ENCODE measurements around the gene PLD2. TPM values are rescaled to one million over a fixed set of nuclear protein-coding genes. Genes with fewer than 3 reads are reported as not detected.

Gene PLD2
- total RNA-seq, 4 donors from 2014 or later, result 53.5 to 134 (median 57.6) TPM

GRCh38 chr17:4806456-4806776 is 536 bp upstream of the PLD2 start:
- Histone ChIP-seq H3K36me3 (peaks cover 16% of the 10 kb centered on the region), H3K27ac (peak overlapping the region; percentile 73), H3K4me3 (peak overlapping the region; percentile 91), H3K27me3 (no peaks in the 10 kb centered on the region), H3K4me1 (peaks cover 27% of the 10 kb centered on the region), H3K9me3 (no peaks in the 10 kb centered on the region)
- TF ChIP-seq POLR2AphosphoS5 (IDR thresholded peaks at IDR 0.05) (no peak), CTCF (IDR thresholded peaks at IDR 0.05) (no peak), POLR2A (IDR thresholded peaks at IDR 0.05) (no peak), EP300 (IDR thresholded peaks at IDR 0.05) (no peak)
- WGBS, result 3% methylated on average over 6 of the region's 16 CpGs
- DNase-seq (ENCODE audit: low spot score in 2 of 2), result no peak

- Histone ChIP-seq H3K36me3 (peaks cover 16% of the 10 kb centered on the region), H3K27me3 (no peaks in the 10 kb centered on the region), H3K4me1 (peaks cover 27% of the 10 kb centered on the region), H3K9me3 (no peaks in the 10 kb centered on the region), H3K4me3 (peak overlapping the region; percentile 91), H3K27ac (no peak overlapping the region)
- no peak for TF ChIP-seq POLR2A (IDR thresholded peaks at IDR 0.05)
- TF ChIP-seq EP300 (IDR thresholded peaks at IDR 0.05), result no peak
- no peak for TF ChIP-seq CTCF (IDR thresholded peaks at IDR 0.05)
- no peak for TF ChIP-seq POLR2AphosphoS5 (IDR thresholded peaks at IDR 0.05)
- 24% methylated on average over 24 of the region's 32 CpGs for WGBS
- no peak for DNase-seq (ENCODE audit: low spot score in 2 of 2)
Observed at GRCh38 chr17:4807605-4808377, 839 bp downstream of the PLD2 start.

- Histone ChIP-seq H3K27me3 (no peaks in the 10 kb centered on the region), H3K4me3 (peak overlapping the region; percentile 91), H3K36me3 (peaks cover 16% of the 10 kb centered on the region), H3K27ac (no peak overlapping the region), H3K9me3 (no peaks in the 10 kb centered on the region), H3K4me1 (peaks cover 27% of the 10 kb centered on the region)
- WGBS, result 28% methylated on average over 6 of the region's 6 CpGs
- no peak for TF ChIP-seq POLR2A (IDR thresholded peaks at IDR 0.05)
- TF ChIP-seq EP300 (IDR thresholded peaks at IDR 0.05), result no peak
- TF ChIP-seq CTCF (IDR thresholded peaks at IDR 0.05), result no peak
- no peak for TF ChIP-seq POLR2AphosphoS5 (IDR thresholded peaks at IDR 0.05)
- DNase-seq (ENCODE audit: low spot score in 2 of 2), result no peak
Observed at GRCh38 chr17:4808378-4808767, 1.4 kb downstream of the PLD2 start.

GRCh38 chr17:4810696-4811290 is 3.8 kb downstream of the PLD2 start:
- Histone ChIP-seq H3K4me3 (no peak overlapping the region), H3K36me3 (peaks cover 28% of the 10 kb centered on the region), H3K27me3 (no peaks in the 10 kb centered on the region), H3K9me3 (no peaks in the 10 kb centered on the region), H3K4me1 (peaks cover 27% of the 10 kb centered on the region), H3K27ac (no peak overlapping the region)
- TF ChIP-seq POLR2AphosphoS5 (IDR thresholded peaks at IDR 0.05) (no peak), EP300 (IDR thresholded peaks at IDR 0.05) (no peak), POLR2A (IDR thresholded peaks at IDR 0.05) (no peak), CTCF (IDR thresholded peaks at IDR 0.05) (no peak)
- 56% methylated on average over 13 of the region's 13 CpGs for WGBS
- no peak for DNase-seq (ENCODE audit: low spot score in 2 of 2)

GRCh38 chr17:4811471-4811870 is 4.5 kb downstream of the PLD2 start:
- H3K4me3 ChIP-seq, result no peak overlapping the region
- H3K36me3 ChIP-seq, result peaks cover 34% of the 10 kb centered on the region
- 89% methylated on average over 12 of the region's 12 CpGs for WGBS
- TF ChIP-seq POLR2AphosphoS5 (IDR thresholded peaks at IDR 0.05) (no peak), CTCF (IDR thresholded peaks at IDR 0.05) (no peak), POLR2A (IDR thresholded peaks at IDR 0.05) (no peak), EP300 (IDR thresholded peaks at IDR 0.05) (no peak)
- DNase-seq (ENCODE audit: low spot score in 2 of 2), result no peak
- no peaks in the 10 kb centered on the region for H3K9me3 ChIP-seq
- no peaks in the 10 kb centered on the region for H3K27me3 ChIP-seq
- no peak overlapping the region for H3K27ac ChIP-seq
- H3K4me1 ChIP-seq, result peaks cover 20% of the 10 kb centered on the region

Measured in suprapubic skin (tissue), 4 donors.